Mesenchymal stem cell (in vitro differentiated cells and primary cell): ENCODE results near the gene IQCH.

Source experiments
- DNase-seq: peaks from one replicate; pipeline ENCODE4 v3.0.0-alpha.2; 2013
- H2AFZ ChIP-seq: one replicate; pipeline ENCODE4 v1.6.1; 2013; ENCODE audit warnings: low read depth, mild to moderate bottlenecking, control low read depth, inconsistent platforms, low read length, moderate library complexity
- H2AK5ac ChIP-seq: 2 replicates; pipeline ENCODE4 v1.6.1; 2013; ENCODE audit warnings: low read length, moderate library complexity, mild to moderate bottlenecking, inconsistent platforms; ENCODE audit not compliant: severe bottlenecking
- H2BK120ac ChIP-seq: one replicate; pipeline ENCODE4 v1.6.1; 2013; ENCODE audit warnings: low read depth, mild to moderate bottlenecking, inconsistent platforms, low read length, moderate library complexity
- H2BK12ac ChIP-seq, 2 experiments: one replicate each; pipeline ENCODE4 v1.6.1; 2013; ENCODE audit warnings: inconsistent platforms in 2 of 2, low read length in 2 of 2, mild to moderate bottlenecking in 2 of 2, moderate library complexity in 2 of 2, control low read depth in 1 of 2
- H2BK15ac ChIP-seq: one replicate; pipeline ENCODE4 v1.6.1; 2013; ENCODE audit warnings: mild to moderate bottlenecking, low read depth, inconsistent platforms; ENCODE audit not compliant: poor library complexity, severe bottlenecking
- H2BK5ac ChIP-seq: 2 replicates; pipeline ENCODE4 v1.6.1; 2013; ENCODE audit warnings: low read depth, mild to moderate bottlenecking, low read length, control low read depth, inconsistent platforms; ENCODE audit not compliant: poor library complexity, severe bottlenecking
- H3K14ac ChIP-seq, 2 experiments: one replicate each; pipeline ENCODE4 v1.6.1; 2013; ENCODE audit warnings: inconsistent platforms in 2 of 2, low read length in 2 of 2, control low read depth in 1 of 2, mild to moderate bottlenecking in 1 of 2, moderate library complexity in 1 of 2
- H3K18ac ChIP-seq, 2 experiments: one replicate each; pipeline ENCODE4 v1.6.1; 2013; ENCODE audit warnings: inconsistent platforms in 2 of 2, low read length in 2 of 2, control low read depth in 1 of 2, low read depth in 1 of 2, mild to moderate bottlenecking in 1 of 2
- H3K23ac ChIP-seq, 2 experiments: one replicate each; pipeline ENCODE4 v1.6.1; 2013; ENCODE audit warnings: inconsistent platforms in 2 of 2, low read length in 2 of 2, mild to moderate bottlenecking in 2 of 2, moderate library complexity in 2 of 2, control low read depth in 1 of 2
- H3K27ac ChIP-seq: 2 replicates; pipeline ENCODE4 v1.5.1; 2013; ENCODE audit warnings: mild to moderate bottlenecking, moderate library complexity, low read length, control low read depth, inconsistent platforms; ENCODE audit not compliant: poor library complexity, severe bottlenecking
- H3K27me3 ChIP-seq, 2 experiments: 2 replicates each; pipeline versions ENCODE4 v1.6.1 to v1.7.0; 2013; ENCODE audit warnings: low read length in 2 of 2, mild to moderate bottlenecking in 2 of 2, moderate library complexity in 2 of 2, control low read depth in 1 of 2, inconsistent platforms in 1 of 2; ENCODE audit not compliant: control insufficient read depth in 1 of 2, insufficient read depth in 1 of 2
- H3K36me3 ChIP-seq, 2 experiments: 2 replicates each; pipeline versions ENCODE4 v1.6.1 to v1.7.0; 2013; ENCODE audit warnings: low read length in 2 of 2, control low read depth in 1 of 2, inconsistent platforms in 1 of 2, low read depth in 1 of 2, mild to moderate bottlenecking in 1 of 2; ENCODE audit not compliant: insufficient read depth in 2 of 2, control insufficient read depth in 1 of 2
- H3K4ac ChIP-seq, 2 experiments: one replicate each; pipeline ENCODE4 v1.6.1; 2013; ENCODE audit warnings: inconsistent platforms in 2 of 2, low read length in 2 of 2, mild to moderate bottlenecking in 2 of 2, moderate library complexity in 2 of 2, control low read depth in 1 of 2, low read depth in 1 of 2
- H3K4me1 ChIP-seq: 2 replicates; pipeline ENCODE4 v1.6.1; 2013; ENCODE audit warnings: low read depth, low read length, control low read depth; ENCODE audit not compliant: control insufficient read depth, insufficient read depth
- H3K4me2 ChIP-seq: 2 replicates; pipeline ENCODE4 v1.6.1; 2013; ENCODE audit warnings: low read length, mild to moderate bottlenecking, inconsistent platforms; ENCODE audit not compliant: poor library complexity, severe bottlenecking
- H3K4me3 ChIP-seq, 2 experiments: 2 replicates each; pipeline versions ENCODE4 v1.5.1 to v1.7.0; 2013; ENCODE audit warnings: low read length in 2 of 2, mild to moderate bottlenecking in 2 of 2, control low read depth in 1 of 2, low read depth in 1 of 2; ENCODE audit not compliant: insufficient read depth in 1 of 2
- H3K79me1 ChIP-seq: replicated peaks from 2 replicates; pipeline ENCODE4 v1.6.1; 2013; ENCODE audit warnings: mild to moderate bottlenecking, control low read depth, low read length, inconsistent platforms; ENCODE audit not compliant: poor library complexity, severe bottlenecking
- H3K9ac ChIP-seq: 2 replicates; pipeline ENCODE4 v1.7.0; 2013; ENCODE audit warnings: mild to moderate bottlenecking, low read length, moderate library complexity
- H3K9me3 ChIP-seq: 2 replicates; pipeline ENCODE4 v1.7.0; 2013; ENCODE audit warnings: mild to moderate bottlenecking, low read length; ENCODE audit not compliant: control insufficient read depth
- H4K8ac ChIP-seq: one replicate; pipeline ENCODE4 v1.6.1; 2013; ENCODE audit warnings: inconsistent platforms, mild to moderate bottlenecking, low read length, moderate library complexity
- H4K91ac ChIP-seq: one replicate; pipeline ENCODE4 v1.6.1; 2013; ENCODE audit warnings: mild to moderate bottlenecking, low read length, inconsistent platforms
- WGBS: methylation state at CpG from one replicate; pipeline ENCODE4 v1.1.7; 2013; ENCODE audit warnings: mixed read lengths; 5-methylcytosine and 5-hydroxymethylcytosine counted together

Gene IQCH

GRCh38 chr15:67331676-67332075, 77.1 kb downstream of the IQCH start:
- no peak overlapping the region for H3K4me3 ChIP-seq
- DNase-seq = no peak
- no peak overlapping the region for H2AK5ac ChIP-seq

GRCh38 chr15:67335026-67335425, 80.4 kb downstream of the IQCH start:
- Histone ChIP-seq H2BK5ac (no peak overlapping the region), H3K27ac (no peak overlapping the region), H3K4ac (no peak overlapping the region), H3K27me3 (no peaks in the 10 kb centered on the region), H2BK15ac (no peak overlapping the region), H4K8ac (no peak overlapping the region), H2BK120ac (no peak overlapping the region), H3K36me3 (no peaks in the 10 kb centered on the region), H3K4me1 (no peaks in the 10 kb centered on the region), H3K23ac (no peak overlapping the region), H3K9me3 (no peaks in the 10 kb centered on the region), H2AK5ac (no peak overlapping the region), H4K91ac (no peak overlapping the region), H3K9ac (no peak overlapping the region), H2BK12ac (no peak overlapping the region), H3K79me1 (no peaks in the 10 kb centered on the region), H3K4me2 (no peak overlapping the region), H3K4me3 (no peak overlapping the region), H3K14ac (no peak overlapping the region), H3K18ac (no peak overlapping the region), H2AFZ (no peak overlapping the region)
- DNase-seq = no peak
- WGBS = 91% methylated on average over 2 of the region's 4 CpGs

More at GRCh38 chr15:67331676-67332075, 77.1 kb downstream of the IQCH start:
- Histone ChIP-seq H3K4me2 (no peak overlapping the region), H3K18ac (no peak overlapping the region), H3K14ac (no peak overlapping the region), H3K36me3 (no peaks in the 10 kb centered on the region), H2BK5ac (no peak overlapping the region), H3K27ac (no peak overlapping the region), H3K4ac (no peak overlapping the region), H2BK12ac (no peak overlapping the region), H3K9ac (no peak overlapping the region), H2BK120ac (no peak overlapping the region), H3K79me1 (no peaks in the 10 kb centered on the region), H4K8ac (no peak overlapping the region), H4K91ac (no peak overlapping the region), H3K4me1 (no peaks in the 10 kb centered on the region), H3K27me3 (no peaks in the 10 kb centered on the region), H2AFZ (no peak overlapping the region), H2BK15ac (no peak overlapping the region), H3K9me3 (peaks cover 9% of the 10 kb centered on the region), H3K23ac (no peak overlapping the region)
- 97% methylated on average over 1 of the region's 1 CpG for WGBS

- H3K4me2 ChIP-seq = no peak overlapping the region
- no peak overlapping the region for H3K18ac ChIP-seq
- H2BK12ac ChIP-seq = no peak overlapping the region
- H2AK5ac ChIP-seq = no peak overlapping the region
- H2BK120ac ChIP-seq = no peak overlapping the region
- no peaks in the 10 kb centered on the region for H3K79me1 ChIP-seq
- no peak overlapping the region for H2BK15ac ChIP-seq
- no peaks in the 10 kb centered on the region for H3K27me3 ChIP-seq
- no peak overlapping the region for H3K14ac ChIP-seq
- no peak for DNase-seq
- H3K27ac ChIP-seq = no peak overlapping the region
- H3K9ac ChIP-seq = no peak overlapping the region
- WGBS = 100% methylated on average over 1 of the region's 2 CpGs
- no peak overlapping the region for H4K8ac ChIP-seq
- no peaks in the 10 kb centered on the region for H3K4me1 ChIP-seq
- H4K91ac ChIP-seq = no peak overlapping the region
- no peaks in the 10 kb centered on the region for H3K36me3 ChIP-seq
- no peak overlapping the region for H3K4ac ChIP-seq
- H3K4me3 ChIP-seq = no peak overlapping the region
- H3K9me3 ChIP-seq = no peaks in the 10 kb centered on the region
- no peak overlapping the region for H2BK5ac ChIP-seq
- no peak overlapping the region for H3K23ac ChIP-seq
- no peak overlapping the region for H2AFZ ChIP-seq
Measured at GRCh38 chr15:67335534-67336222, 81.1 kb downstream of the IQCH start.

- Histone ChIP-seq H3K9me3 (peaks cover 11% of the 10 kb centered on the region), H3K36me3 (peaks cover 0 to 4% of the 10 kb centered on the region in 2 experiments), H3K27me3 (no peaks in the 10 kb centered on the region), H4K8ac (no peak overlapping the region), H3K4me1 (no peaks in the 10 kb centered on the region), H3K14ac (no peak overlapping the region), H3K4ac (no peak overlapping the region), H2BK12ac (no peak overlapping the region), H3K18ac (no peak overlapping the region), H3K27ac (no peak overlapping the region), H3K4me2 (no peak overlapping the region), H3K79me1 (no peaks in the 10 kb centered on the region), H3K23ac (no peak overlapping the region), H2AK5ac (no peak overlapping the region), H3K9ac (no peak overlapping the region), H2BK15ac (no peak overlapping the region), H2BK5ac (no peak overlapping the region), H4K91ac (no peak overlapping the region), H2BK120ac (no peak overlapping the region), H2AFZ (no peak overlapping the region), H3K4me3 (no peak overlapping the region)
- WGBS = 83% methylated on average over 4 of the region's 4 CpGs
- DNase-seq = no peak
Measured at GRCh38 chr15:67340630-67341029, 86.0 kb downstream of the IQCH start.
